GM21717 (cell line): ENCODE data around the gene ZFYVE28.
"Not testable (repeated sequence)": the region's sequence is repeated elsewhere in the genome, so short reads cannot be mapped to it uniquely, and the experiment has no call there.

Experiments
- ATAC-seq: cut with Tn5 transposase; IDR thresholded peaks from one replicate; pipeline ENCODE4 v1.9.1; 2021; ENCODE audit warnings: mild to moderate bottlenecking, moderate library complexity; ENCODE audit not compliant: unreplicated experiment

Gene ZFYVE28

DNA sequence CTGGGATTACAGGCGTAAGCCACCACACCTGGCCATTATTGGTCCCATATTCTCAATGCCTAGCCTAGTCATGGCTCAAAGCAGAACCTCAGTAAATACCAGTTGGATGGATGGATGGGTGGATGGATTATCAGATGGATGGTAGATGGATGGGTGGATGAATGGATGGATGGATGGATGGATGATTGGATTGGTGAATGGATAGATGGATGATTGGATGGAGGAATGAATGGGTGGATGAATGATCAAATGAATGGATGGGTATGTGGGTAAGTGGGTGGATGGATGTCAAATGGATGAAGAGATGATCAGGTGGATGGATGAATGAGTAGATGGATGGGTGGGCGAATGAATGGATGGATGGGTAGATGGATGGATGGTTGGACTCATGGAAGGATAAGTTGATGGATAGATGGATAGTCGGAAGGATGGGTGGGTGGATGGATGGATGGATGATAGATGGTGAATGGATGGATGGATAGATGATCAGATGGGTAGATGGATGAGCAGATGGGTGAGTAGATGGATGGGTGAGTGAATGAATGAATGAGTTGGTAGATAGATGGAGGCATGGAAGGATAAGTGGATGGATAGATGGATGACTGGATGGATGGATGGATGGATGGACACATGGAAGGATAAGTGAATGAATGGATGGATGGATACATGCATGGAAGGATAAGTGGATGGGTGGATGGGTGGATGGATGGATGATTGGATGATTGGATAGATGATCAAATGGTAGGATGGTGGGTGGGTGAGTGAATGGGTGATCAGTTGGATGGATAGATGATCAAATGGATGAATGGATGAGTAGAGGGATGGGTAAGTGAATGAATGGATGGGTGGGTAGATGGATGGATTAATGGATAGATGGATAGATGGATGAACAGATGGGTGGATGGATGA lies 28.5 kb upstream of the ZFYVE28 start:
- ATAC-seq: no peak

DNA sequence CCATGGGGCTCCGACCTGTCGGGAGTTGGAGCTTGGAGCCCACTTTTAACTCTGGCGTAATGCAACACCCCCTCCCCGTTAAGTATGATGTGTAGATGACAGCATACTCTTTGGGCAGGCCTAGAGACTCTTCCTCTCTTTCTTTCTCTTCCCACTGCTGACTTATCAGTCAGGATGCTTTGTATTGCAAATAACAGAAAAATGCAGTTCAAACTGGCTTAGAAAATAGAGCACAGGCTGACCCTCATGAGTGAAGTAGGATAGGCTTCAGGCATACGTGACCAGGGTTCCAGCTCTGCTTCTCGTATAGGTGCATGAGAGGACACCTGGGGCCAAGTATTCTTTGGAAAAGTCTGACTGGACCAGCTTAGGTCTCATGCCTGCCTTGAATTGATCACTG lies 27.1 kb upstream of the ZFYVE28 start:
- no peak for ATAC-seq

GRCh38 chr4:2445130-2445529 lies 26.7 kb upstream of the ZFYVE28 start:
- no peak for ATAC-seq

- no peak for ATAC-seq
Observed at GRCh38 chr4:2443956-2444740, 25.7 kb upstream of the ZFYVE28 start.

GRCh38 chr4:2443061-2443730 lies 24.8 kb upstream of the ZFYVE28 start:
- no peak for ATAC-seq

DNA sequence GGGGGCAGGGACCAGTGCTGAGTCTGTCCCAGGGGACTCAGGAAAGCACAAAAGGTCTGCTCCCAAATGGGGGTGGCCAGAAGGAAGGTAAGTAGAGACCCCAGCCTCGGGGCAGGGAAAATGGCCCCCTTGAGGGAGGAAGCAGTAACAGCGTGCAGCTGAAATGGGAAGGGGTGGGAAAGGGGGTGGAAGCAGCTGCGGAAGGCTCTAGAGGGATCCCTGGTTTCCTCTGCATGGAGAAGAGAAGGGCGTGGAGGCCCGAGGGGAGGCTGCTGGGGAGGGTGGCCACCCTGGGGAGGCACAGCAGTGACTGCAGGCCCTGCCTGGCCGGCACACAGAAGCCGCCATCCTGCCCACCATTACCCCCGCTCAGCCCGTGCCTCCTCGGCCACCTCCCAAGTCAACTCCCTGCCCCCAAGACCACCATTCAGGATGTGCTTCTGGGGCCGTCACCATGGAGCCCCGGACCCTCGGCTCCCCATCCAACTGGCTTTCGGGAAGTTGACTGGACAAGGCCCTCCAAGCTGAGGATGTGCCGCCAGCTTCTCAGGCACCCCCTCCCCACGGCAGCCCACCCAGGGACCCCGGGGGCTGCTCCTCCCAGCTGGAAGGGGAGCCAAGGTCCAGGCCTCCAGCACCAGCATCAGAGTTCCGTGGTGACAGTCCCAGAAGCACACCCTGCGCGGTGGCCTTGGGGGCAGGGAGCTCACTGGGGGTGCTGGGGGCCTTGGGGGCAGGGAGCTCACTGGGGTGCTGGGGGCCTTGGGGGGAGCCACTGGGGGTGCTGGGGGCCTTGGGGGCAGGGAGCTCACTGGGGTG lies 23.9 kb upstream of the ZFYVE28 start:
- ATAC-seq: no peak

DNA sequence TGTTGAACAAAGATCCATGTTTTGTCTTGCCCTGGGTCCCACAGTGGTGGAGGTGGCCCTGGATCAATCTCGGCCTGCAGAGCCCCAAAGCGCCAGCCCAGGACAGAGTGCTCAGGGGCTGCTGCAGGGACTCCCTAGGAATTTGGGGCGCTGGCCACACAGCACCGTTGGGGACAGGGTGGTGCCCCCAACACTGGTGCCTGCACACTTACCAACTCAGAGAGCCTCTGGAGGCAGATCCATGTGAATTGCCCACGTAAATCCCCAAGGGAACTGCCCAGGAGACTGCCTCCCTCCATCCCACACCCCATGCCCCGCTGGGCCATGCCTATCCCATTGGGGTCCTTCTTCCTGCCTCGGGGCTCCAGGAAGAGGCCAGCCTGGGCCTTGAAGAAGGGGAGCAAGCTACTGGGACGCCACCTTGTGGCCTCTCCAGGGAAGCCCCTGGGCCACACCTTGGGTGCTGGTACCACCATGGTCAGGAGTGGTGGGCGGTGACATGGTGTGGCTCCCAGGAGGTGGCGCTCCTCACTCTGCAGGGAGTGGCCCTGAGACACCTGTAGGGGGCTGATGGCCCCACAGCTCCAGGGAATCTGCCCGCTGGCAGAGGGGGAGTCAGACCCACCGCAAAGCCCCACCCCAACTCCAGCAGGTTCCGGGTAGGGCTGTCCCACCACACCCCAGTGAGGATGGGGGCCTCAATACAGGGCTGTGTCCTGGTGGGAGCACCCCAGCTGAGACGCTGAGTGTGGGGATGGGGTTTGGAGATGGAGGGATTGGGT lies 23.1 kb upstream of the ZFYVE28 start:
- ATAC-seq: no peak

- no peak for ATAC-seq
Observed at GRCh38 chr4:2438822-2439718, 20.6 kb upstream of the ZFYVE28 start.

DNA sequence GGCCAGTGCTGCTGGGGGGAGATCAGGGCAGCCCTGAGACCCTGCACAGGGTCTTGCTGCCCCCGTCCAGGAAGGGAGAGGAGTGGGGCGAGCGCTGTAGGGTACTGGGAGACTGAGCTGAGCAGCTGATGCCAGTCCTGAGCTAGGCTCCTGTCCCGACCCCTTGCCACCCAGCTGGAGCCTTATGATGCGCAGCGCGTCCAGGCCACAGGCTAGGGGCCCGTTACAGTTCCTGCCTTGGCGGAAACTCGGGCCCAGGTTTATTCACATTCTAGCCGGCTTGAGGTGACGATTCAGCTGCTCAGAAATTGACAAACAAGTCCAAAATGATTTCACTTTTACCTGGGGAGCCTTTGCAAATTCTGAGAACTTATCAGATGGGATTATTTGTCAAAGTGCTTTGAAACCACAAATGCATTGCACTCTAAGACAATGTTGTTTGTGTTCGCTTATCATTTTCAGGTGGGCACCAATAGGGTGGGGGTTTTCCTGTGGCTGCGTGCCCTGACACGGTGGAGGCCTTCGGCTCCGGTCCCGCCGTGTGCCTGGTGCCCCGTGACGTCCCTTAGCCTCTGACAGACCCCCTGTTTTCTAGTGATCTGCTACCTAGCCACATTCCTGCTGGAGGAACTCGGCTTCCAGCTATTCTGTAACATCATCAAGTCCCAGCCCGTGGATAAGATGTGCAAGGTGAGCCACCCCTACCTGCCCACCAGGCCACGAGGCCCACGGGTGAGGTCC lies 19.2 kb upstream of the ZFYVE28 start:
- no peak for ATAC-seq

- no peak for ATAC-seq
Observed at GRCh38 chr4:2436761-2437474, 18.5 kb upstream of the ZFYVE28 start.

GRCh38 chr4:2436301-2436700 lies 17.9 kb upstream of the ZFYVE28 start:
- no peak for ATAC-seq

DNA sequence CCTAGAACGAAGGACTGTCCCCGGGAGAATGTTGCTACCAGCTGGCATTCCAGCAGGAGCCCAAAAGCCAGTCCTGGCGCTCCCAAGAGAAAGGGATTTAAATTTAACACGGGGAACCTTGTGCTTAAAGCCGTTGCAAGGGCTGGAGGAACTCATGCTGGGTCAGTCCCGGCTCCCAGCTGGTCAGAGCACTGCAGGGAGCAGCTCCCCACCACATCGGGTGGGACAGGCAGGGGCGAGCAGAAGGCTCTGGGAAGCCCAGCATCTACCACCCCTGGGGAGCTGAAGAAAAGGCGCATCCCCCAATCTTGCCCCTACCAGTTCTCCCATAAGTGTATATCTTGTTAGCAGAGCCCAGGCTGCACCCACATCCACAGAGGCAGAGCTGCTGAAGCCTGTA lies 16.0 kb upstream of the ZFYVE28 start:
- ATAC-seq: no peak

DNA sequence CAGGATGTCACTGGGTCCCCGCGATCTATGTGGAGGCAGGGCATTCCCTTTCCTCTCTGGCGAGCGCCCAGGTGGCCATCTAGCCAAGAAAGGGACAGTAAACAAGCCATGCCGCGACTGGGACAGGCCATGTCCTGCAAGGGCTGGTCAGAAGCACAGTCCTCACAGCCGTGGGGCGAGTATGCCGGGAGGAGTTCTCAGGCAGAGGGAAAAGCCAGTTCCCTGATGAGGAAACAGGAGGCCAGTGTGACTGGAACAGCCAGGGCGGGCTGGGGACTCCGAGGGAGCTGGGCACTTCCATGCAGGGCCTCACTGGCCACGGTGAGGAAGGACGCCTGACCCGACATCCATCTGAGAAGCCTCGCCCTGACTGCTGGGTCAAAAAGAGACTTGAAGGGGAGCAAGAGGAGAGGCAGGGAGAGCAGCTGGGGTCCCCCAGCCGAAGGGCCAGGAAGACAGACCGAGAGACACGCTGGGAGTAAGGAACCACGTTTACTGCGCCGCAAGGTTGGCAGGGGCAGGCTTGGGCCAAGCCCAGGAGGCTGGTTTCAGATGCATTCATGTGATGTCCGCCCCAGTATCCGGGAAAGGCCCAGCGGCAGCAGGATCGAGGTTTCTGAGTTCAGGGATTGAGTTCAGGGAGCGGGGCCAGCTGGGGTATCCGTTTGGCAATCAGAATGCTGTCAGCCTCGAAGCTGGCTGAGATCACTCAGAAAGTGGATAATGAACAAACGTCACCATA lies 15.3 kb upstream of the ZFYVE28 start:
- ATAC-seq: no peak

GRCh38 chr4:2432991-2433530 lies 14.6 kb upstream of the ZFYVE28 start:
- no peak for ATAC-seq

- ATAC-seq: no peak
Observed at GRCh38 chr4:2432004-2432403, 13.6 kb upstream of the ZFYVE28 start.

DNA sequence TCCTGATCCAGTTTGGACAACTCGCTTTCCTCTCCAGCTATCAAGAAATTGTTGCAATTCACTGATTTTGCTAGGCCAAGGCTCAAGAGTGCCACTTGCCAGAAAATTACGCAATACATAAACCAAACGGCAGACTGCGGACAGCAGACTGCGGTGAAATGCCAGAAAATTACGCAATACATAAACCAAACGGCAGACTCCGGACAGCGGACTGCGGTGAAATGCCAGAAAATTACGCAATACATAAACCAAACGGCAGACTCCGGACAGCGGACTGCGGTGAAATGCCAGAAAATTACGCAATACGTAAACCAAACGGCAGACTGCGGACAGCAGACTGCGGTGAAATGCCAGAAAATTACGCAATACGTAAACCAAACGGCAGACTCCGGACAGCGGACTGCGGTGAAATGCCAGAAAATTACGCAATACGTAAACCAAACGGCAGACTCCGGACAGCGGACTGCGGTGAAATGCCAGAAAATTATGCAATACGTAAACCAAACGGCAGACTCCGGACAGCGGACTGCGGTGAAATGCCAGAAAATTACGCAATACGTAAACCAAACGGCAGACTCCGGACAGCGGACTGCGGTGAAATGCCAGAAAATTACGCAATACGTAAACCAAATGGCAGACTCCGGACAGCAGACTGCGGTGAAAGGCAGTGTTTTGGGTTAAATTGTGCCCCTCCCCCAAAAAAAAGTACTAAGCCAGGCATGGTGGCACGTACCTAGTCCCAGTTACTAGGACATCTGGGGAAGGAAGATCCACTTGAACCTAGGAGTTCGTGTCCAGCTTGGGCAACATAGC lies 11.7 kb upstream of the ZFYVE28 start:
- ATAC-seq: not testable (repeated sequence)
